Endodermal cell (in vitro differentiated cells): Measurements from ENCODE around the gene CXCL5. TPM values are rescaled to one million over a fixed set of nuclear protein-coding genes. Genes with fewer than 3 reads are reported as not detected.

Experiments used
- DNase-seq: peaks from one replicate; pipeline ENCODE4 v3.0.0-alpha.2; 2017
- H3K27ac ChIP-seq: 2 replicates; pipeline ENCODE4 v1.5.1; 2013; ENCODE audit warnings: mild to moderate bottlenecking, low read depth, low read length, moderate library complexity
- H3K27me3 ChIP-seq: 2 replicates; pipeline ENCODE4 v1.6.1; 2013; ENCODE audit warnings: mild to moderate bottlenecking, low read length, moderate library complexity; ENCODE audit not compliant: insufficient read depth, control insufficient read depth, poor library complexity, severe bottlenecking
- H3K36me3 ChIP-seq: 2 replicates; pipeline ENCODE4 v1.7.0; 2013; ENCODE audit warnings: mild to moderate bottlenecking, low read length, moderate library complexity; ENCODE audit not compliant: control insufficient read depth, insufficient read depth
- H3K4me1 ChIP-seq: one replicate; pipeline ENCODE4 v1.7.0; 2013; ENCODE audit warnings: low read length; ENCODE audit not compliant: control insufficient read depth, insufficient read depth
- H3K4me3 ChIP-seq: 2 replicates; pipeline ENCODE4 v1.5.1; 2013; ENCODE audit warnings: mild to moderate bottlenecking, low read length, moderate library complexity
- H3K9ac ChIP-seq: 2 replicates; pipeline ENCODE4 v1.6.1; 2013; ENCODE audit warnings: mild to moderate bottlenecking, low read length, moderate library complexity; ENCODE audit not compliant: poor library complexity, severe bottlenecking; ENCODE audit errors: extremely low read depth
- H3K9me3 ChIP-seq: 2 replicates; pipeline ENCODE4 v1.6.1; 2013; ENCODE audit warnings: mild to moderate bottlenecking, low read length, moderate library complexity; ENCODE audit not compliant: control insufficient read depth
- H3K27ac Mint-ChIP-seq: 2 replicates; pipeline ENCODE4 v1.8.0; 2020; ENCODE audit warnings: mixed read lengths
- H3K27me3 Mint-ChIP-seq: 2 replicates; pipeline ENCODE4 v1.8.0; 2021; ENCODE audit warnings: mild to moderate bottlenecking, mixed read lengths; ENCODE audit not compliant: insufficient read depth
- H3K36me3 Mint-ChIP-seq: 2 replicates; pipeline ENCODE4 v1.8.0; 2020; ENCODE audit warnings: low read depth, mixed read lengths
- H3K4me1 Mint-ChIP-seq: 2 replicates; pipeline ENCODE4 v1.8.0; 2020; ENCODE audit warnings: mixed read lengths
- H3K4me3 Mint-ChIP-seq: 2 replicates; pipeline ENCODE4 v1.8.0; 2020; ENCODE audit warnings: mild to moderate bottlenecking, moderate library complexity, mixed read lengths
- H3K9me3 Mint-ChIP-seq: 2 replicates; pipeline ENCODE4 v1.8.0; 2020; ENCODE audit warnings: mild to moderate bottlenecking, mixed read lengths
- WGBS, 2 experiments: methylation state at CpG; one replicate each; pipeline versions ENCODE4 v1.1.5 to v1.1.7; 2013; ENCODE audit warnings: missing lambda C conversion rate in 2 of 2, mixed read lengths in 1 of 2; ENCODE audit not compliant: insufficient coverage in 1 of 2, insufficient read length in 1 of 2; 5-methylcytosine and 5-hydroxymethylcytosine counted together
- total RNA-seq, 2 donors: library from RNA; stranded (reverse); fragmentation: NEBNext Ultra II Directional in 1 of 2; extraction: Animal tissue kit (Norgen Biotek cat#: 25700) in 1 of 2; gene quantifications; 2 replicates in 1 of 2; 3 replicates in 1 of 2; pipeline ENCODE4 v1.2.1, GENCODE V29; 2021
- TF ChIP-seq, protein P1 (sequence below): fragments of 200-600 bp; sonication (generic); conservative IDR thresholded peaks from 2 replicates; pipeline ENCODE4 v1.5.0; 2021; ENCODE audit warnings: antibody characterized with exemption, mild to moderate bottlenecking

Gene CXCL5
- total RNA-seq, 2 donors from 2014 or later: 0.73 to 10.7 TPM

- peaks cover 23% of the 10 kb centered on the region for H3K4me1 Mint-ChIP-seq
- H3K4me3 ChIP-seq: no peak overlapping the region
- no peak overlapping the region for H3K27ac ChIP-seq
- no peaks in the 10 kb centered on the region for H3K9me3 ChIP-seq
- no peak overlapping the region for H3K27ac Mint-ChIP-seq
- TF ChIP-seq, protein P1, sequence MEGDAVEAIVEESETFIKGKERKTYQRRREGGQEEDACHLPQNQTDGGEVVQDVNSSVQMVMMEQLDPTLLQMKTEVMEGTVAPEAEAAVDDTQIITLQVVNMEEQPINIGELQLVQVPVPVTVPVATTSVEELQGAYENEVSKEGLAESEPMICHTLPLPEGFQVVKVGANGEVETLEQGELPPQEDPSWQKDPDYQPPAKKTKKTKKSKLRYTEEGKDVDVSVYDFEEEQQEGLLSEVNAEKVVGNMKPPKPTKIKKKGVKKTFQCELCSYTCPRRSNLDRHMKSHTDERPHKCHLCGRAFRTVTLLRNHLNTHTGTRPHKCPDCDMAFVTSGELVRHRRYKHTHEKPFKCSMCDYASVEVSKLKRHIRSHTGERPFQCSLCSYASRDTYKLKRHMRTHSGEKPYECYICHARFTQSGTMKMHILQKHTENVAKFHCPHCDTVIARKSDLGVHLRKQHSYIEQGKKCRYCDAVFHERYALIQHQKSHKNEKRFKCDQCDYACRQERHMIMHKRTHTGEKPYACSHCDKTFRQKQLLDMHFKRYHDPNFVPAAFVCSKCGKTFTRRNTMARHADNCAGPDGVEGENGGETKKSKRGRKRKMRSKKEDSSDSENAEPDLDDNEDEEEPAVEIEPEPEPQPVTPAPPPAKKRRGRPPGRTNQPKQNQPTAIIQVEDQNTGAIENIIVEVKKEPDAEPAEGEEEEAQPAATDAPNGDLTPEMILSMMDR: no peak
- peaks cover under 1% of the 10 kb centered on the region for H3K9me3 Mint-ChIP-seq
- 88% methylated on average over 1 of the region's 1 CpG; no CpG with 5 or more reads in 1 of the 2 experiments for WGBS, 2 experiments
- H3K4me1 ChIP-seq: peaks cover 6% of the 10 kb centered on the region
- no peak overlapping the region for H3K4me3 Mint-ChIP-seq
- H3K27me3 ChIP-seq: peaks cover 22% of the 10 kb centered on the region
- no peaks in the 10 kb centered on the region for H3K36me3 Mint-ChIP-seq
- H3K36me3 ChIP-seq: no peaks in the 10 kb centered on the region
- DNase-seq: no peak
- peaks cover 24% of the 10 kb centered on the region for H3K27me3 Mint-ChIP-seq
- H3K9ac ChIP-seq: no peak overlapping the region
Measured at GRCh38 chr4:74041418-74041817, 42.9 kb upstream of the CXCL5 start.

GRCh38 chr4:74039315-74039763 is 40.9 kb upstream of the CXCL5 start:
- H3K27ac Mint-ChIP-seq: no peak overlapping the region
- H3K4me1 Mint-ChIP-seq: peaks cover 23% of the 10 kb centered on the region

GRCh38 chr4:74038425-74039314 is 40.2 kb upstream of the CXCL5 start, which contains the start of gene CXCL3:
CXCL3 (minus strand) TSS chr4:74038689; CDS start chr4:74038611, 78 bp downstream.
- Mint-ChIP-seq H3K27me3 (peaks cover 27% of the 10 kb centered on the region), H3K27ac (no peak within 1 kb of the TSS), H3K4me1 (peaks cover 23% of the 10 kb centered on the region), H3K9me3 (no peaks in the 10 kb centered on the region), H3K4me3 (peak within 1 kb of the TSS; percentile 71), H3K36me3 (no peaks in the 10 kb centered on the region)
- Histone ChIP-seq H3K4me3 (peak within 1 kb of the TSS; percentile 75), H3K36me3 (no peaks in the 10 kb centered on the region), H3K27ac (no peak within 1 kb of the TSS), H3K9me3 (no peaks in the 10 kb centered on the region), H3K4me1 (peaks cover 6% of the 10 kb centered on the region), H3K9ac (no peak within 1 kb of the TSS), H3K27me3 (peaks cover 22% of the 10 kb centered on the region)
- peak; percentile 89 for DNase-seq
- TF ChIP-seq, protein P1: peak; percentile 68
- WGBS, 2 experiments: 4 to 10% methylated on average over 22 to 58 of the region's 64 CpGs

More at GRCh38 chr4:74039315-74039763, 40.9 kb upstream of the CXCL5 start:
- Mint-ChIP-seq H3K4me3 (peak overlapping the region; percentile 71), H3K27me3 (peaks cover 27% of the 10 kb centered on the region), H3K9me3 (no peaks in the 10 kb centered on the region), H3K36me3 (no peaks in the 10 kb centered on the region)
- 61 to 66% methylated on average over 3 to 4 of the region's 4 CpGs for WGBS, 2 experiments
- no peak overlapping the region for H3K9ac ChIP-seq
- peaks cover 22% of the 10 kb centered on the region for H3K27me3 ChIP-seq
- peak overlapping the region; percentile 75 for H3K4me3 ChIP-seq
- peaks cover 6% of the 10 kb centered on the region for H3K4me1 ChIP-seq
- TF ChIP-seq, protein P1: no peak
- no peaks in the 10 kb centered on the region for H3K9me3 ChIP-seq
- peak; percentile 44 for DNase-seq
- no peaks in the 10 kb centered on the region for H3K36me3 ChIP-seq
- H3K27ac ChIP-seq: no peak overlapping the region
